Endothelial cell of umbilical vein (primary cell): ENCODE measurements around the gene PHKG1. TPM values are rescaled to one million over a fixed set of nuclear protein-coding genes. Genes with fewer than 3 reads are reported as not detected.
"Not testable (repeated sequence)": the region's sequence is repeated elsewhere in the genome, so short reads cannot be mapped to it uniquely, and the experiment has no call there.

ENCODE experiments used
- BruUV-seq: library from RNA; stranded (reverse); fragments of 400-500 nt; replicated peaks from 2 replicates; lab custom pipeline; 2021; lab: Mats Ljungman, UMichigan
- CTCF ChIA-PET: fragments of 300-600, 350-600 bp; sonication (Branson Sonifier 250); formaldehyde crosslinking; loops from one replicate; lab custom pipeline; 2021; ENCODE audit warnings: antibody characterized with exemption, inconsistent platforms; lab: Charles Lee
- POLR2A ChIA-PET: fragments of 300-600, 350-600 bp; sonication (Branson Sonifier 250); formaldehyde crosslinking; loops from one replicate; lab custom pipeline; 2021; ENCODE audit warnings: antibody characterized with exemption, inconsistent platforms; lab: Charles Lee
- DNase-seq: peaks from one replicate; pipeline ENCODE4 v3.0.0-alpha.2; 2011; ENCODE audit warnings: low read depth, low spot score
- FAIRE-seq: peaks from 2 replicates; lab custom pipeline; 2011; peaks lifted over from hg19 to GRCh38; lab: Jason Lieb, UNC
- H2AFZ ChIP-seq: 2 replicates; pipeline ENCODE4 v1.6.0; 2012; ENCODE audit warnings: low read depth, low read length, control low read depth, inconsistent platforms
- H3K27ac ChIP-seq: 2 replicates; pipeline ENCODE4 v1.5.1; 2011; ENCODE audit warnings: low read depth, mild to moderate bottlenecking, control low read depth, low read length, moderate library complexity; ENCODE audit not compliant: insufficient read depth
- H3K27me3 ChIP-seq, 2 experiments: 2 replicates each; pipeline versions ENCODE4 v1.6.0 to v1.6.1; 2011; ENCODE audit warnings: low read length in 2 of 2, mixed read lengths in 1 of 2; ENCODE audit not compliant: control insufficient read depth in 2 of 2, insufficient read depth in 2 of 2
- H3K36me3 ChIP-seq, 2 experiments: 2 replicates in 1 of 2; 3 replicates in 1 of 2; pipeline ENCODE4 v1.5.1; 2011; ENCODE audit warnings: low read length in 2 of 2, mild to moderate bottlenecking in 1 of 2, moderate library complexity in 1 of 2; ENCODE audit not compliant: control insufficient read depth in 2 of 2, insufficient read depth in 2 of 2; ENCODE audit errors: extremely low read depth in 1 of 2
- H3K4me1 ChIP-seq: 3 replicates; pipeline ENCODE4 v1.5.1; 2011; ENCODE audit warnings: mild to moderate bottlenecking, low read length; ENCODE audit not compliant: control insufficient read depth, insufficient read depth; ENCODE audit errors: extremely low read depth
- H3K4me2 ChIP-seq: 2 replicates; pipeline ENCODE4 v1.6.1; 2011; ENCODE audit warnings: low read length, control low read depth, mixed read lengths; ENCODE audit not compliant: insufficient read depth
- H3K4me3 ChIP-seq, 3 experiments: fragments of 200-600 bp in 1 of 3; sonication (generic), shearing (Covaris generic) in 1 of 3; replicated peaks in 1 of 3; 2 replicates each; pipeline ENCODE4 v1.5.1; 2011 to 2016; ENCODE audit warnings: control low read depth in 3 of 3, low read length in 3 of 3, mild to moderate bottlenecking in 2 of 3, inconsistent platforms in 1 of 3, low read depth in 1 of 3, moderate library complexity in 1 of 3; ENCODE audit not compliant: insufficient read depth in 1 of 3
- H3K79me2 ChIP-seq: 2 replicates; pipeline ENCODE4 v1.6.0; 2012; ENCODE audit warnings: low read length, inconsistent platforms; ENCODE audit not compliant: control insufficient read depth, insufficient read depth
- H3K9ac ChIP-seq: replicated peaks from 2 replicates; pipeline ENCODE3; 2011; ENCODE audit warnings: low read length, control low read depth; ENCODE audit not compliant: insufficient read depth; ENCODE audit errors: extremely low read depth
- H3K9me1 ChIP-seq: replicated peaks from 3 replicates; pipeline ENCODE4 v1.6.0; 2011; ENCODE audit warnings: mild to moderate bottlenecking, low read length; ENCODE audit not compliant: control insufficient read depth, insufficient read depth; ENCODE audit errors: extremely low read depth
- H3K9me3 ChIP-seq: replicated peaks from 2 replicates; pipeline ENCODE4 v1.5.1; 2012; ENCODE audit warnings: low read length, inconsistent platforms; ENCODE audit not compliant: control insufficient read depth, insufficient read depth
- H4K20me1 ChIP-seq: replicated peaks from 2 replicates; pipeline ENCODE3; 2011; ENCODE audit warnings: mild to moderate bottlenecking, low read length; ENCODE audit not compliant: control insufficient read depth, insufficient read depth; ENCODE audit errors: extremely low read depth
- EZH2 ChIP-seq: IDR thresholded peaks from 2 replicates; pipeline ENCODE4 v1.6.1; 2012; ENCODE audit warnings: borderline replicate concordance, low read depth, mild to moderate bottlenecking, moderate library complexity, low read length, inconsistent platforms; ENCODE audit not compliant: severe bottlenecking
- FOS ChIP-seq: IDR thresholded peaks from 2 replicates; pipeline ENCODE4 v1.6.1; 2011; ENCODE audit warnings: mild to moderate bottlenecking, low read length, moderate library complexity, borderline replicate concordance; ENCODE audit not compliant: insufficient read depth
- GATA2 ChIP-seq: IDR thresholded peaks from 2 replicates; pipeline ENCODE4 v1.7.0; 2011; ENCODE audit warnings: low read depth, mild to moderate bottlenecking, moderate library complexity, mixed read lengths, low read length; ENCODE audit not compliant: insufficient read length, insufficient read depth
- JUN ChIP-seq: IDR thresholded peaks from 2 replicates; pipeline ENCODE4 v1.6.1; 2011; ENCODE audit warnings: borderline replicate concordance, low read depth; ENCODE audit not compliant: insufficient read length, insufficient read depth
- MYC ChIP-seq: IDR thresholded peaks from one replicate; pipeline ENCODE4 v1.6.1; 2011; ENCODE audit warnings: mild to moderate bottlenecking, low read depth, low read length
- POLR2A ChIP-seq: IDR thresholded peaks from 2 replicates; pipeline ENCODE4 v1.6.1; 2012; ENCODE audit warnings: low read depth, mild to moderate bottlenecking, control low read depth, low read length
- POLR2AphosphoS5 ChIP-seq: IDR thresholded peaks from 2 replicates; pipeline ENCODE4 v1.6.1; 2012; ENCODE audit warnings: low read depth, mild to moderate bottlenecking, control low read depth, low read length, moderate library complexity; ENCODE audit not compliant: insufficient read depth
- dilution Hi-C: fragments of 300-500 bp; cut with MboI; formaldehyde crosslinking; loops from one replicate; pipeline ENCODE4 v1.15.0; 2019; ENCODE audit warnings: low sequenced_read_pairs; ENCODE audit not compliant: extremely low pct_ligation_motif_present
- intact Hi-C: fragments of 100-400 bp; cut with micrococcal nuclease; formaldehyde crosslinking; loops from one replicate; pipeline ENCODE4 v1.10.0; 2022
- polyA plus RNA-seq, 4 experiments: library from polyadenylated mRNA; depleted of rRNA in 3 of 4; stranded (reverse) in 3 of 4; unstranded in 1 of 4; fragments of >200 nt; gene quantifications; 2 replicates each; pipeline versions ENCODE4 v1.2.1 to v1.2.3, GENCODE V29; 2011 to 2012; ENCODE audit warnings: missing spikeins in 1 of 4
- total RNA-seq: library from RNA; stranded (reverse); gene quantifications from 2 replicates; pipeline ENCODE4 v1.2.3, GENCODE V29; 2021
- TF ChIP-seq, protein P1 (sequence below), 2 donors: IDR thresholded peaks; 1 replicate in 1 of 2; 2 replicates in 1 of 2; pipeline ENCODE4 v1.5.1; 2011; ENCODE audit warnings: low read length in 2 of 2, mild to moderate bottlenecking in 2 of 2, moderate library complexity in 2 of 2, control low read depth in 1 of 2, inconsistent platforms in 1 of 2, low read depth in 1 of 2; ENCODE audit not compliant: insufficient read depth in 1 of 2; ENCODE audit errors: extremely low read depth in 1 of 2
- TF ChIP-seq, protein P2 (sequence below): IDR thresholded peaks from 2 replicates; pipeline ENCODE4 v1.6.1; 2011; ENCODE audit not compliant: insufficient read depth, insufficient read length

Gene PHKG1
- total and polyA plus RNA-seq, 2 donors (not counting 3 experiments of a cell fraction or from before 2014, with no cell fraction given), result 0.32 to 1.00 TPM

DNA sequence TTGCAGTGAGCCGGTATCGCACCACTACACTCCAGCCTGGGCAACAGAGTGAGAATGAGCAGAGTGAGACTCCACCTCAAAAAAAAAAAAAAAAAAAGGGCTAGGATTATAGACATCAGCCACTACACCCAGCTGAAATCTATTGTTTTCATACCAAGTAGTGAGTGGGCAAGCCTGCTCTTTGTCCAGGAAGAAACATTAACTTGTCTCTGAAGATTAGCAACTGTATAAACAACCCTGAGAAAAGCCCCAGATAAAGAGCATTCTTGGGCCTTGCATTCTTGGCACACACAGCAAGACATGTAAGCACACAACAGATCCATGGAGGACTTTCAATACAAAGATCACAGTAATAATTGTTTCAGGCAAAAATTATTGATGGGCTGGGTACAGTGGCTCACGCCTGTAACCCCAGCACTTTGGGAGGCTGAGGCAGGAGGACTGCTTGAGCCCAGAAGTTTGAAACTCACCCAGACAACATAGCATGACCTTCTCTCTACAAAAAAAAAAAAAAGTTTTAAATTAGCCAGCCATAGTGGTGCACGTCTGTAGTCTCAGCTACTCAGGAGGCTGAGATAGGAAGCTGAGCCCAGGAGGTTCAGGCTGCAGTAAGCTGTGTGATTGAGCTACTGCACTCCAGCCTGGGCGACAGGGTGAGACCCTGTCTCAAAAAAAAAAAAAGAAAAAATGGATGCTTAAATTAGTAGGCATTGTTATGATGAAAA lies 45.9 kb downstream of the PHKG1 start:
- no TSS peak for BruUV-seq
- TF ChIP-seq JUN (peak; percentile 19), FOS (no peak), GATA2 (peak; percentile 78), POLR2A (peak; percentile 56), MYC (no peak), POLR2AphosphoS5 (peak; percentile 86), EZH2 (no peak)
- TF ChIP-seq, protein P1, sequence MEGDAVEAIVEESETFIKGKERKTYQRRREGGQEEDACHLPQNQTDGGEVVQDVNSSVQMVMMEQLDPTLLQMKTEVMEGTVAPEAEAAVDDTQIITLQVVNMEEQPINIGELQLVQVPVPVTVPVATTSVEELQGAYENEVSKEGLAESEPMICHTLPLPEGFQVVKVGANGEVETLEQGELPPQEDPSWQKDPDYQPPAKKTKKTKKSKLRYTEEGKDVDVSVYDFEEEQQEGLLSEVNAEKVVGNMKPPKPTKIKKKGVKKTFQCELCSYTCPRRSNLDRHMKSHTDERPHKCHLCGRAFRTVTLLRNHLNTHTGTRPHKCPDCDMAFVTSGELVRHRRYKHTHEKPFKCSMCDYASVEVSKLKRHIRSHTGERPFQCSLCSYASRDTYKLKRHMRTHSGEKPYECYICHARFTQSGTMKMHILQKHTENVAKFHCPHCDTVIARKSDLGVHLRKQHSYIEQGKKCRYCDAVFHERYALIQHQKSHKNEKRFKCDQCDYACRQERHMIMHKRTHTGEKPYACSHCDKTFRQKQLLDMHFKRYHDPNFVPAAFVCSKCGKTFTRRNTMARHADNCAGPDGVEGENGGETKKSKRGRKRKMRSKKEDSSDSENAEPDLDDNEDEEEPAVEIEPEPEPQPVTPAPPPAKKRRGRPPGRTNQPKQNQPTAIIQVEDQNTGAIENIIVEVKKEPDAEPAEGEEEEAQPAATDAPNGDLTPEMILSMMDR (IDR thresholded peaks at IDR 0.05; ENCODE audit: extremely low read depth in 1 of 2, insufficient read depth in 1 of 2, low read depth in 1 of 2, low read length in 2 of 2), result no peak
- TF ChIP-seq, protein P2, sequence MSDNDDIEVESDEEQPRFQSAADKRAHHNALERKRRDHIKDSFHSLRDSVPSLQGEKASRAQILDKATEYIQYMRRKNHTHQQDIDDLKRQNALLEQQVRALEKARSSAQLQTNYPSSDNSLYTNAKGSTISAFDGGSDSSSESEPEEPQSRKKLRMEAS, result no peak
- peaks cover 16% of the 10 kb centered on the region for H3K79me2 ChIP-seq
- CTCF ChIA-PET, result interaction anchor here (0.6 to 1.5 kb wide), 5 partner anchors 12 to 42 kb away, joined by 3 to 8 read pairs (median 4); no protein-coding TSS in a partner anchor
- dilution Hi-C loops, result no loop called here
- H2AFZ ChIP-seq, result no peak overlapping the region
- peak overlapping the region; percentile 94 for H3K27ac ChIP-seq
- intact Hi-C loops, result loop anchor here (1.0 kb wide), 2 partner anchors 13 to 15 kb away; no protein-coding TSS in a partner anchor
- no peaks in the 10 kb centered on the region for H3K36me3 ChIP-seq
- DNase-seq (peak; percentile 98), FAIRE-seq (peak; percentile 95)
- H3K4me2 ChIP-seq, result peak overlapping the region; percentile 48
- no peaks in the 10 kb centered on the region for H3K9me1 ChIP-seq
- H3K27me3 ChIP-seq, result no peaks in the 10 kb centered on the region
- H3K4me3 ChIP-seq, result peak overlapping the region in 1 of 3 experiments; percentile 15
- peaks cover 22% of the 10 kb centered on the region for H3K4me1 ChIP-seq
- H3K9ac ChIP-seq, result peak overlapping the region; percentile 80
- no peaks in the 10 kb centered on the region for H3K9me3 ChIP-seq
- H4K20me1 ChIP-seq, result no peaks in the 10 kb centered on the region
- POLR2A ChIA-PET, result interaction anchor here (0.6 to 1.0 kb wide), 3 partner anchors 18 to 37 kb away, joined by 3 to 7 read pairs (median 5); no protein-coding TSS in a partner anchor

DNA sequence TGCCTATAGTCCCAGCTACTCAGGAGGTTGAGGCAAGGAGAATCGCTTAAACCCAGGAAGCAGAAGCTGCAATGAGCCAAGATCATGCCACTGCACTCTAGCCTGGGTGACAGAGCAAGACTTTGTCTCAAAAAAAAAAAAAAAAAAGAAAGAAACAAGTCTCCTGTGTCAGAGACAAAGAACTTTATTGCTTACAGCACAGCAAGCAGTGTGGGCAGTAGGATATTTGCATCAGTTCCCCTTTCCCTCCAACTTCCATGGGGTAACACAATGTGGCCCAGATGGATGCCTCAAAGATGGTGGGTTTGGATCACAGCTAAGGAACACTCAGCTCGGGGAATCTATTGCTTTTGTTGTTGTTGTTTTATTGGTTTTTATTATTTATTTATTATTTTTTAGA lies 47.0 kb downstream of the PHKG1 start:
- peaks cover 22% of the 10 kb centered on the region for H3K4me1 ChIP-seq
- H3K27ac ChIP-seq, H3K9ac ChIP-seq, H3K4me3 ChIP-seq, H3K27me3 ChIP-seq, H3K9me1 ChIP-seq, H3K36me3 ChIP-seq, POLR2A ChIA-PET, dilution Hi-C loops, BruUV-seq, H3K9me3 ChIP-seq, H2AFZ ChIP-seq, H3K4me2 ChIP-seq, FAIRE-seq, CTCF ChIA-PET, H4K20me1 ChIP-seq, DNase-seq: not testable (repeated sequence)
- peaks cover 10% of the 10 kb centered on the region for H3K79me2 ChIP-seq
- intact Hi-C loops, result loop anchor here (1.0 kb wide), 2 partner anchors 11 to 17 kb away; no protein-coding TSS in a partner anchor
